ENCODE data around the gene DDX17. TPM values are rescaled to one million over a fixed set of nuclear protein-coding genes. Genes with fewer than 3 reads are reported as not detected.
A peak's percentile ranks its signal among the peaks of the same experiment; 100 is the strongest.

The DDX17 gene
- total RNA-seq, 1 donor from 2014 or later = 492 TPM

DNA sequence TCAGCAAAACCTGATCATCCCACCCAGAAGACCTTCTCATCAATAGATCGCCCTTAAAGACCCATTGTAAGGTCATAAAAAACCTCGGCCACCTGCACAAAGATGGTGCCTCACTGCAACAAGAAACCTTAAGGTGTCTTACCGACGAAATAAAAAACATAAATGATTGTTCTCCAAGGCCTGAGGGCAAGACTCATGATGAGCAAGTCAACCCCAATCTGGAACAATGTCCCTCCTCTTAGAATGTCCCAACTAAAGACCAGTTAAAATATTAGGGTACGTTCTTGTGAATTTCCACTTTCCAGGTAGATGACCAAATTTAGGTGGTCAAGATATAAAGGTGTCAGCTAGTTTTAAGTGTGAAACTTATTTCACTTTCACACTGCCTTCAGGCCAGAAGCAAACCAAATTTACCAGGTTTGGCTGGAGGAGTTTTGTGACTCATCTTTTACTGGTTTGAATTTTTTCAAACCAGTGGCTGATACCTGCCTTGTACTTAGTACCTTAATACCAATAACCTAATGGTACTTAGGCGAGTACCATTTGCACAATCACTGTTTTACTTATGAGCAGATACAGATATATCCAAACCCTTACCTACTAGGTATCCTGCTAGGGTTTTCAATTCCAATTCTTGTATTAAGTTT lies 23.3 kb downstream of the DDX17 start:
- Mint-ChIP-seq H3K36me3 (ENCODE audit: low read depth, unreplicated experiment) (peaks cover 36% of the 10 kb centered on the region), H3K4me1 (ENCODE audit: unreplicated experiment) (peaks cover under 1% of the 10 kb centered on the region), H3K4me3 (ENCODE audit: unreplicated experiment) (no peak overlapping the region), H3K27ac (ENCODE audit: unreplicated experiment) (no peak overlapping the region), H3K27me3 (ENCODE audit: unreplicated experiment) (peaks cover 2% of the 10 kb centered on the region), H3K9me3 (ENCODE audit: unreplicated experiment) (no peaks in the 10 kb centered on the region)
- TF ChIP-seq, protein P1, sequence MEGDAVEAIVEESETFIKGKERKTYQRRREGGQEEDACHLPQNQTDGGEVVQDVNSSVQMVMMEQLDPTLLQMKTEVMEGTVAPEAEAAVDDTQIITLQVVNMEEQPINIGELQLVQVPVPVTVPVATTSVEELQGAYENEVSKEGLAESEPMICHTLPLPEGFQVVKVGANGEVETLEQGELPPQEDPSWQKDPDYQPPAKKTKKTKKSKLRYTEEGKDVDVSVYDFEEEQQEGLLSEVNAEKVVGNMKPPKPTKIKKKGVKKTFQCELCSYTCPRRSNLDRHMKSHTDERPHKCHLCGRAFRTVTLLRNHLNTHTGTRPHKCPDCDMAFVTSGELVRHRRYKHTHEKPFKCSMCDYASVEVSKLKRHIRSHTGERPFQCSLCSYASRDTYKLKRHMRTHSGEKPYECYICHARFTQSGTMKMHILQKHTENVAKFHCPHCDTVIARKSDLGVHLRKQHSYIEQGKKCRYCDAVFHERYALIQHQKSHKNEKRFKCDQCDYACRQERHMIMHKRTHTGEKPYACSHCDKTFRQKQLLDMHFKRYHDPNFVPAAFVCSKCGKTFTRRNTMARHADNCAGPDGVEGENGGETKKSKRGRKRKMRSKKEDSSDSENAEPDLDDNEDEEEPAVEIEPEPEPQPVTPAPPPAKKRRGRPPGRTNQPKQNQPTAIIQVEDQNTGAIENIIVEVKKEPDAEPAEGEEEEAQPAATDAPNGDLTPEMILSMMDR (IDR thresholded peaks at IDR 0.05; ENCODE audit: unreplicated experiment) = no peak
- DNase-seq (ENCODE audit: low spot score) = no peak

DNA sequence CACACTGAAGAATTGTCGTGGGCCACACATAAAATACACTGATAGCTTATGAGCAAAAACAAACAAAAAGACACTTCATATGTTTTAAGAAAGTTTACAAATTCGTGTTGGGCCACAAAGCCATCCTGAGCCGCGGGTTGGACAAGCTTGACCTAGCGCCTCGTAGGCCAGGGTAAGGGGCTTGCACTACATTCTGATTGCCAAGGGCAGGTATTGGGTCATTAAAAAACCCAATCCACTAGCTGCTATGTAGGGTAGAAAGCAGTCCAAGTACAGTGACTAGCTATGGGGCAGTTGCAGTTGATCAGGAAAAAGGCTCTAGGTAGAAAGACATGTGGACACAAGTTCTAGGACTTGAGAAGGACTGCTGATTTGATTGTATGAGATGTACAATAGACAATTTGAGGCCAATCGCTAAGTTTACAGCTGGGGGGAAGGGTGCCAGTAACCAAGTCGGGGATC lies 24.2 kb downstream of the DDX17 start:
- Mint-ChIP-seq H3K9me3 (ENCODE audit: unreplicated experiment) (no peaks in the 10 kb centered on the region), H3K4me1 (ENCODE audit: unreplicated experiment) (no peaks in the 10 kb centered on the region), H3K27ac (ENCODE audit: unreplicated experiment) (no peak overlapping the region), H3K36me3 (ENCODE audit: low read depth, unreplicated experiment) (peaks cover 35% of the 10 kb centered on the region), H3K4me3 (ENCODE audit: unreplicated experiment) (no peak overlapping the region), H3K27me3 (ENCODE audit: unreplicated experiment) (peaks cover 1% of the 10 kb centered on the region)
- no peak for DNase-seq (ENCODE audit: low spot score)
- TF ChIP-seq, protein P1 (IDR thresholded peaks at IDR 0.05; ENCODE audit: unreplicated experiment) = no peak

DNA sequence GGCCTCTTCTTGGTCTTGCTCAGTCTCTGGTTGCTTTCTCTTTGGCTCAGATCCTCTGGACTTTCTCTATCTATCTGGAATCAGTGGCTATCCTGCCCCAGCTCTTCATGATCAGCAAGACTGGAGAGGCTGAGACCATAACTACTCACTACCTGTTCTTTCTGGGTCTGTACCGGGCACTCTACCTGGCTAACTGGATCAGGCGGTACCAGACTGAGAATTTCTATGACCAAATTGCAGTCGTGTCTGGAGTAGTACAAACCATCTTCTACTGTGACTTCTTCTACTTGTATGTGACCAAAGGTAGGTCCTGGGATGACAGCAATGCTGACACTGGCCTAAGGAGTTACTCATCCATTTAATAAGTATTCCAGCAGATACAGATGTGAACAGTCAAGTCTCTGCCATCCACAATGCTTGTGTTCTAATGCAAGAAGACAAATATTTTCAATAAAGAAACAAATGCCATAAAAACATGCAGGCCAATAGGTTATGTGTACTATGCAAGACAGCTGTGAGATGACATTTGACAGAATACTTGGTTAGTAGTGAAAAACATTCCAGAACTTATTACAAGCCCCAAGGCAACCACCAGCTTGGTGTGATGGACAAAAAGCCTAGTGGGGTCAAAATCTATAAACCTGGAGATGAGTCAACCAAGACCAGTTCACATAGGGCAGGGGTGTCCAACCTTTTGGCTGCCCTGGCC lies 24.8 kb downstream of the DDX17 start:
- Mint-ChIP-seq H3K36me3 (ENCODE audit: low read depth, unreplicated experiment) (peaks cover 35% of the 10 kb centered on the region), H3K27ac (ENCODE audit: unreplicated experiment) (peak overlapping the region; percentile 26), H3K4me3 (ENCODE audit: unreplicated experiment) (no peak overlapping the region), H3K4me1 (ENCODE audit: unreplicated experiment) (no peaks in the 10 kb centered on the region), H3K27me3 (ENCODE audit: unreplicated experiment) (peaks cover 1% of the 10 kb centered on the region), H3K9me3 (ENCODE audit: unreplicated experiment) (no peaks in the 10 kb centered on the region)
- DNase-seq (ENCODE audit: low spot score) = no peak
- TF ChIP-seq, protein P1 (IDR thresholded peaks at IDR 0.05; ENCODE audit: unreplicated experiment) = no peak

DNA sequence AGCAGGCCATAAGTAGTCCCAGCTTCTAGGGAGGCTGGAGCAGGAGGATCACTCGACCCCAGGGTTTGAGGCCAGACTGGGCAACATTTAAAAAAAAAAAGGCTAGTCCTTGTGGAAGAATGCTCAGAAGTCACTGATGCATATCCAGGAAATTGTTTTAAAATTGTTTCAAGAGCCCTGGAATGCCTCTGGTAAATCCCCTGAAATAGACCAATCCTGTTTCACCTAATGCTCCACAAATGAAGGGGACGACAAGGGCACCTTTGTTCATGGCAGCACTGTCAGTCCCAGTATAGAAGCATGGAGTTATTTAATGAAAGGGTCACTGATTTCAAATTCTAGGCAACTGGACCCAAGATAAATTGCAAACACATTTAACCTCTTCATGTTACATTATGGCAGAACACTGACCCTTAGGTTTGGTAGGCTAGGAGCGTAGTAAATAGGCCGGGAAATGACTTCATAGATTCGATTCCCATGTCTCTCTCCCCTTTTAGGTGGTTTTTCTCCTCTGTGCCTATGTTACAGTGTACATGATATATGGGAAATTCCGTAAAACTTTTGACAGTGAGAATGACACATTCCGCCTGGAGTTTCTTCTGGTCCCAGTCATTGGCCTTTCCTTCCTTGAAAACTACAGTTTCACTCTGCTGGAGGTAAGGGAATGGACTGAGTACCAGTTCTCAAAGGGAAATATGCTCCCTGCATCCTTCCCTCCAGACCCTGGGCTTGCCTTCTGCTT lies 26.8 kb downstream of the DDX17 start:
- H3K4me3 Mint-ChIP-seq (ENCODE audit: unreplicated experiment) = no peak overlapping the region
- TF ChIP-seq, protein P1 (IDR thresholded peaks at IDR 0.05; ENCODE audit: unreplicated experiment) = no peak
- H3K27ac Mint-ChIP-seq (ENCODE audit: unreplicated experiment) = no peak overlapping the region
- peaks cover 27% of the 10 kb centered on the region for H3K36me3 Mint-ChIP-seq (ENCODE audit: low read depth, unreplicated experiment)
- H3K4me1 Mint-ChIP-seq (ENCODE audit: unreplicated experiment) = no peaks in the 10 kb centered on the region
- H3K27me3 Mint-ChIP-seq (ENCODE audit: unreplicated experiment) = no peaks in the 10 kb centered on the region
- no peak for DNase-seq (ENCODE audit: low spot score)
- H3K9me3 Mint-ChIP-seq (ENCODE audit: unreplicated experiment) = no peaks in the 10 kb centered on the region

Measured in endothelial cell (in vitro differentiated cells).